ENCODE data around the gene STYXL1. TPM values are rescaled to one million over a fixed set of nuclear protein-coding genes. Genes with fewer than 3 reads are reported as not detected.

Gene STYXL1
- total RNA-seq, 1 donor from 2014 or later = 46.3 TPM

DNA sequence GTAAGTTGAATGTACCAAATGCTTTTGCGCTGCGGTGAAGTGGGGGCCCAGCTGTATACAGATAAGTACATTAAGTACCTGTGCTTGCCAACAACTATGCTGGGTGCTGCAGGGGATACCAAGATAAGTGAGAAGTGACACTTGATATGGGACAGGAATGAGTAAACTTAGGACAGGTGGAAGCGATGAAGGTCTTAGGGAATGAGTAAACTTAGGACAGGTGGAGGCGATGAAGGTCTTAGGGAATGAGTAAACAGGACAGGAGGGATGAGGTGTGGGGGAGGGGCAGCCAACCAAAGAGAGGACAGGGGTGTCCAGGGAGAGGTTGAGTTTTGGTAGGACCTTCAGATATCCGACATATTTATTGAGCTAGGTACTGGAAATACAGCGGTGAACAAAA is 1.5 kb upstream of the STYXL1 start:
- no peak for DNase-seq (ENCODE audit: low spot score)
- Mint-ChIP-seq H3K4me3 (ENCODE audit: unreplicated experiment) (peak overlapping the region; percentile 99), H3K27ac (ENCODE audit: unreplicated experiment) (peak overlapping the region; percentile 2), H3K36me3 (ENCODE audit: low read depth, unreplicated experiment) (peaks cover 17% of the 10 kb centered on the region), H3K4me1 (ENCODE audit: unreplicated experiment) (peaks cover 23% of the 10 kb centered on the region), H3K9me3 (ENCODE audit: unreplicated experiment) (no peaks in the 10 kb centered on the region), H3K27me3 (ENCODE audit: unreplicated experiment) (peaks cover 5% of the 10 kb centered on the region)
- TF ChIP-seq CTCF (IDR thresholded peaks at IDR 0.05; ENCODE audit: unreplicated experiment) = no peak

- peak overlapping the region; percentile 97 for H3K27ac Mint-ChIP-seq (ENCODE audit: unreplicated experiment)
- peak; percentile 17 for DNase-seq (ENCODE audit: low spot score)
- H3K27me3 Mint-ChIP-seq (ENCODE audit: unreplicated experiment) = peaks cover 5% of the 10 kb centered on the region
- H3K4me1 Mint-ChIP-seq (ENCODE audit: unreplicated experiment) = peaks cover 23% of the 10 kb centered on the region
- TF ChIP-seq CTCF (IDR thresholded peaks at IDR 0.05; ENCODE audit: unreplicated experiment) = no peak
- H3K4me3 Mint-ChIP-seq (ENCODE audit: unreplicated experiment) = peak overlapping the region; percentile 99
- peaks cover 17% of the 10 kb centered on the region for H3K36me3 Mint-ChIP-seq (ENCODE audit: low read depth, unreplicated experiment)
- H3K9me3 Mint-ChIP-seq (ENCODE audit: unreplicated experiment) = no peaks in the 10 kb centered on the region
These were observed 828 bp upstream of the STYXL1 start for GRCh38 chr7:76048668-76048988.

GRCh38 chr7:76047305-76047810 is 442 bp downstream of the STYXL1 start:
- Mint-ChIP-seq H3K36me3 (ENCODE audit: low read depth, unreplicated experiment) (peaks cover 17% of the 10 kb centered on the region), H3K27ac (ENCODE audit: unreplicated experiment) (peak overlapping the region; percentile 99), H3K9me3 (ENCODE audit: unreplicated experiment) (no peaks in the 10 kb centered on the region), H3K4me3 (ENCODE audit: unreplicated experiment) (peak overlapping the region; percentile 99), H3K4me1 (ENCODE audit: unreplicated experiment) (peaks cover 23% of the 10 kb centered on the region), H3K27me3 (ENCODE audit: unreplicated experiment) (peaks cover 5% of the 10 kb centered on the region)
- TF ChIP-seq CTCF (IDR thresholded peaks at IDR 0.05; ENCODE audit: unreplicated experiment) = no peak
- no peak for DNase-seq (ENCODE audit: low spot score)

DNA sequence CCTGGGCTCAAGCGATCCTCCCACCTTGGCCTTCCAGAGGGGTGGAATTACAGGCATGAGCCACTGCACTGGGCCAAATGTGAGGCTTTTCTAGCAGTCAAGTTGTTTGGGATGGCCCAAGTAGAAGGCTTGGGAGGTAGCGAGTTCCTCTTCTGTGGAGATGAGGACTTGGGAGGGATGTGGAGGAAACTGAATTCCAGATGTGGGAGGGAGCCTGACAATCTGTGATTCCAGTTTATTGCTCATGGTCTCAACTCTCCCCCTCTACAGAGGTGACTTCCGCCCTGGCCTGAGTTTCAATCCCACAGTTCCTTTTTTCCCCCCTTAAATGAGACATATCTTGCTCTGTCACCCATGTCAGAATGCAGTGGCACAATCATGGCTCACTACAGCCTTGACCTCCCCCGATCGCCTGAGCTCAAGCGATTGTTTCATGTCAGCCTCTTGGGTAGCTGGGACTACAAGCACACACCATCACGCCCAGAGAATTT is 3.4 kb downstream of the STYXL1 start:
- peaks cover 19% of the 10 kb centered on the region for H3K4me1 Mint-ChIP-seq (ENCODE audit: unreplicated experiment)
- peaks cover 4% of the 10 kb centered on the region for H3K36me3 Mint-ChIP-seq (ENCODE audit: low read depth, unreplicated experiment)
- H3K27me3 Mint-ChIP-seq (ENCODE audit: unreplicated experiment) = peaks cover 3% of the 10 kb centered on the region
- no peak for TF ChIP-seq CTCF (IDR thresholded peaks at IDR 0.05; ENCODE audit: unreplicated experiment)
- no peak for DNase-seq (ENCODE audit: low spot score)
- H3K9me3 Mint-ChIP-seq (ENCODE audit: unreplicated experiment) = no peaks in the 10 kb centered on the region
- no peak overlapping the region for H3K27ac Mint-ChIP-seq (ENCODE audit: unreplicated experiment)
- H3K4me3 Mint-ChIP-seq (ENCODE audit: unreplicated experiment) = no peak overlapping the region

DNA sequence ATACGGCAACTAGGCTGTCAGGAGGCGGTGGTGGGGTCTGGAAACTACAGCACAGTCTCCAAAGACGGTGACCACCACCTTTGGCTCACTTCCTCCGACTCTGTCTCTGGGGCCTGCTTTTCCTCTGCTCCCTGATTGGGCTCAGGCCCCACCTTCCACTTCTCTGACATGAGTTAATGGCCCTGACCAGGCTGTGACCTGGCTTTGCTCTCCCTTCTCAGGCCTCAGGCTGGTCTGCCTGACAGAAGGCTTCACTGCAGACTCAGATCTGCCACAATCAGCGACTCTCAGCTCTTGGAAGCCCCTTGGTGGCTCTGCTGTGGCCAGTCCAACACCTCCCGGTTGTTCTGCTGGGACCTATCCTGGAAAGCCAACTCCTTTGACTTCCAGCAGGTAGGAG is 7.7 kb downstream of the STYXL1 start:
- Mint-ChIP-seq H3K27me3 (ENCODE audit: unreplicated experiment) (no peaks in the 10 kb centered on the region), H3K4me1 (ENCODE audit: unreplicated experiment) (peaks cover 6% of the 10 kb centered on the region), H3K27ac (ENCODE audit: unreplicated experiment) (no peak overlapping the region), H3K9me3 (ENCODE audit: unreplicated experiment) (no peaks in the 10 kb centered on the region), H3K4me3 (ENCODE audit: unreplicated experiment) (no peak overlapping the region), H3K36me3 (ENCODE audit: low read depth, unreplicated experiment) (peaks cover 4% of the 10 kb centered on the region)
- no peak for TF ChIP-seq CTCF (IDR thresholded peaks at IDR 0.05; ENCODE audit: unreplicated experiment)
- no peak for DNase-seq (ENCODE audit: low spot score)

All from endothelial cell (in vitro differentiated cells).